ENCODE results near the gene PKNOX1.
"Not testable (repeated sequence)": the region's sequence is repeated elsewhere in the genome, so short reads cannot be mapped to it uniquely, and the experiment has no call there.

GRCh38 chr21:42958122-42958521 lies 16.2 kb upstream of the PKNOX1 start:
- TF ChIP-seq POLR2AphosphoS5, CTCF, EP300, POLR2A (IDR thresholded peaks at IDR 0.05): not testable (repeated sequence)
